HG03280 (cell line): Measurements from ENCODE around the gene UBE2G2.

ENCODE experiments used
- ATAC-seq: cut with Tn5 transposase; IDR thresholded peaks from one replicate; pipeline ENCODE4 v1.9.1; 2021; ENCODE audit warnings: mild to moderate bottlenecking, moderate library complexity; ENCODE audit not compliant: unreplicated experiment

UBE2G2 gene

GRCh38 chr21:44766014-44766817 lies 35.4 kb downstream of the UBE2G2 start:
- ATAC-seq: no peak

DNA sequence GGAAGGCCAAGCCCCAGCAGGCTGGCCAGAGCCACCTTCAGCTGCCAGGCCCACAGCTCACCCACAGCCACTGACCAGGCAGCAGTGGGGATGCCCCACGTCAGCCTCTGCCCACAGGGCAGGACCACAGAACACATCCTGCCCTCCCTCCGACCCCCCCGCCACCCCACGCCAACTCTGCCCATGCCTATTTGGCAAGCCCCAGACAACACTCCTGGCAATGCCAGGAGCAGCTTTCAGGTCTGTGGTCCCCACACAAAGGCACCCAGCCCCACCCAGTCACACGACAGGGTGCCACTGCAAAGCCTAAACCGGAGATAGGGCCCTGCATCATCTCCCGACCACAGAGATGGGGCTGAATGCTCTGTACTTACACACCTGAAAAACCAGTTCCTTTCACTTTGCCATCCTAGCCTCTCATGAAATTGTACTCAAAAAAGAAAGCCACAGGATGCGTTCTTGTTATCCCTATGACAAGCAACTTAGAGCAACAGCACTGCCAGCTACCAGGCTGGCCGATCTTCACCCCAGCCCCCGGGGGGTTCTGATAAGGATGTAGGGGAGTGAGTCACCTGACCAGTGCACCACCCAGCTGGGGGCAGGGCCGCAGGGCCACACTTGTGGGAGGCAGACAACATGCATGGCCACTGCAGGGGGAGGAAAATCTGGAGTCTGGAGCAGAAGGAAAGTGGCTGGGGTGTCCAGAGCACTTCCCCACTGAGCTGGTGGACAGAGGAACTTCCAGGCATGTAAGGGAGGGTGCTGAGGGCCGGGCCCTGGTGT lies 36.2 kb downstream of the UBE2G2 start:
- ATAC-seq: no peak

DNA sequence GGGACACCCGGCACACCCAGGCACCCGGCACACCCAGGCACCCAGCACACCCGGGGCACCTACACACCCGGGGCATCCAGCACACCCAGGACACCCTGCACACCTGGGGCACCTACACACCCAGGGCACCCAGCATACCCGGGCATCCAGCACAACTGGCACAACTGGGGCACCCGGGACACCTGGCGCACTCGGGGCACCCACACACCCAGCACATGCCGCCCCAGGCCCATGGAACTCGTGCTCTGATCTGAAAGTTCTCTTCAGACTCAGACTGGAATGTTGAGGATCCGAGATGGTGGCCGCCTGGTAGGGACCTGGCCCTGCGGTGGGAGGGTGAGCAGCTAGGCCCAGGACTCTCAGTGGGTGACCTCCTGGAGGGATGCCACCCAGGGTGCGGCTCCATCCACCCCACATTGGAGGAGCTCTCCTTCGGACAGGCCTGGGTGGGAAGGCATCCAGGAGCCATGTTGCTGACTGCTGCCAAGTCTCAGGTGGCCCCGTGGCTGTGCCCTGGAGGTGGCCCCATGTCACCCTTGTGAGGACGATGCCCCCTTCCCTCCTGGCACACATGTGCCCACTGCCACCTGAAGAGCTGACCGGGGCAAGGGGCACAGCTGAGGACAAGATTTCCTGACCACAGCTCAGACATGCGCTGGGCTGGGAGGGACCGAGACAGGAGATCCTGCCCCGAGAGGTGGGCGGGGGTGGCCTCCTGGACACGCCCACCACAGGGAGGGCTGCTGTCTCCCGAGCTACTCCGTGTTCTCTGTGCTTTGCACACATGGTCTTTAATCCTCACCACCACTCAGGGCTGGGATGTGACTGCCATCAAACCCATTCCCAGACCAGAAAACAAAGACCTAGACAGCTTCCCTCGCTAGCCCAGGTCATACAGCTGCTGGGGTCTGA lies 37.0 kb downstream of the UBE2G2 start:
- ATAC-seq: no peak

GRCh38 chr21:44763451-44764318 lies 37.9 kb downstream of the UBE2G2 start:
- no peak for ATAC-seq

- ATAC-seq: no peak
Observed at GRCh38 chr21:44763050-44763378, 38.6 kb downstream of the UBE2G2 start.

- no peak for ATAC-seq
Observed at GRCh38 chr21:44762221-44763049, 39.2 kb downstream of the UBE2G2 start.

DNA sequence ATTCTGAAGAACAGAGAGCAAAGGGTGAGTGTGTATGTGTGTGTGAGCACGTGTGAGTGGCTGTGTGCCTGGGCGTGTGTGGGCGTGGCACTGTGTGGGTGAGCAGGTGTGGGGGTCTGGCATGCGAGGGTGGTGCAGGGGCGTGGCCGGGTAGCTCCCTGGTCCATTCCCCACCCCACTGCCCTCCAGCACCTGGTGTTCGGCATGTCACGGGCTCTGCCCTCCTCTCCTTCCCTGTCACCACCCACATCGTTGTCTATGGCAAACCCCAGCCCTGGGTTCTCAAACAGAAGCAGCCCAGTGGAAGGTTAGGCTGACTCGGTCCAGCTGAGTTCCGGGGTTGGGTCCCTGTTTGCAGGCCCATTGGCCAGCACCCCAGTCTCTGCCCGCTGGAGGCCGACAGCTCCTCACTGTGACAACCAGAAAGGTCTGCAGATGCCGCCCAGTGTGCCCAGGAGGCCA lies 39.8 kb downstream of the UBE2G2 start:
- no peak for ATAC-seq

DNA sequence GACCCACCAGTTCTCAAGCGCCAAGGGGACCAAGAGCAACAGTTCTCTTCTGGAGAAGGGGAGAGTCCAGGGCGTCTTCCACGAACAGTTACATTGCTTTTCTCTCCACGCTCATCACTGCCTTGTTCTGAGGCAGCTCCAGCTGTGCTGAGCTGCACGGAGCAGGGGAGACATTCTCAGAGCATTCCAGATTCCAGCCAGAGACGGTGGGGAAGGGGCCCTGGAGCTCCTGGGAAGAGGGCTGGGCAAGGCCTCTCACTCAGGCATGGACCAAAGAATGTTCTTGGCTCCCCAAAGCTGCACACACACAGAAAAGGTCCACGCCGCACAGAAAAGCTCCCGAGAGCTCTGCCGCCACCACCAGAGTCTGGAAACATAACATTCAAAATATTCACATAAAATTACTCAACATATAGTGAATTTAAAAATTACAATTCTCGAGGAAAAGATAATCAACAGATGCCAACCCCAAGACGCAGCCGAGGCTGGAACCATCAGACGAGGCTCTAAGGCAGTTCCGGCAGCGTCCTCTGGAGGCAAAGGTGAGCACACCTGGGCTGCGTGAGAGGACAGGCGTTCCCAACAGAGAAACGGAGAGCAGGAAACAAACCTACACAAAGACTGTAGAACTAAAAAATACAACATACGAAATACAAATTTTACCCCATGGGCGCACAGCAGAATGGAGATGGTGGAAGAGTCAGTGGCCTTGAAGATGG lies 40.5 kb downstream of the UBE2G2 start:
- no peak for ATAC-seq

DNA sequence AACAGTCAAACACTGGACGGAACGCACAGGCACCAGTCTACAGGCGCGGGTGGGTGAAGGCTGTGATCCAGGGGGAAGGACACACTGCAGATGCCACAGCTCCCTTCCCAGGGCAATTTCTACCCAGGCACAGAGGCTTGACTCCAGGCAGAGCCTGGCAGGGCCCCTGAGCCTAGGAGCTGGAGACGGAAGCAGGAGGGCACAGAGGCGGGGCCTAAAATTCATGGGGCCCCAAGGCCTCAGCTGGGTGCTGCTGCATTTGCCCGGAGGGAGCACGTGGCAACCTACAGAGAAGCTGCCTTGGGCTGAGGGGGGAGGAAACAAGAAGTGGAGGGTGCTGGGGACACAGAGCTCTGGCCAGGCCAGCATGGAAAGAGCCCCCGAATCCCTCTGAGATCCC lies 41.2 kb downstream of the UBE2G2 start:
- ATAC-seq: no peak

DNA sequence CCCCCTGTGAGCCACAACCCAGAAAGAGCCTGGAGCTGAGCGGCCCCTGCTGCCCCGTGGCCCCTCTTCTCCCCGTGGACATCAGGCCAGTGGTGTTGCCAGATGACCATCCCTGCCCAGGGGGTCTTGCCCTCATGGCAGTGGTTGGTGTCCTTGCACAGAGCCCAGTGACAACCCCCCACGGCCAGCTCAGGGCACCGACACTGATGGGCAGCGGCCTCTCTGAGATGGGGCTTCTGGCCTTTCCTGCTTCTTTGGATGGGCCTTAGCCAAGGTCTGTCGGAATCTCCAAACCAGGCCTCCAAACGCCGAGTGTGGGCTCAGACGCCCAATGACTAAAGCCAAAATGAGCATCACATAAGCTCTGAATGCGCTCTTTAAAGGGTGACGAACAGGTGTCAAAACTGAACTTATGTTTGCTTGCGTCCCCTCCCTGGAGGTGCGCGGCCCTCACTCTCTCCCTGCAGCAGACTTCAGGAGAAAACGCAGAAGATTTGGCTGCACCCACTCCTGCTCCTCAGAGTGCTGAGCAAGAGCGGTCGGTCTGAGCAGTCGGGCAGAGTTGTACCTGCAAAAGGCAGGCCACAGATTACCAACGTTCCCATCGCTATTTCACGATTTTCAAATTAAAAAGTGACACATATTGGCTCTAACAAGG lies 41.9 kb downstream of the UBE2G2 start:
- ATAC-seq: no peak

DNA sequence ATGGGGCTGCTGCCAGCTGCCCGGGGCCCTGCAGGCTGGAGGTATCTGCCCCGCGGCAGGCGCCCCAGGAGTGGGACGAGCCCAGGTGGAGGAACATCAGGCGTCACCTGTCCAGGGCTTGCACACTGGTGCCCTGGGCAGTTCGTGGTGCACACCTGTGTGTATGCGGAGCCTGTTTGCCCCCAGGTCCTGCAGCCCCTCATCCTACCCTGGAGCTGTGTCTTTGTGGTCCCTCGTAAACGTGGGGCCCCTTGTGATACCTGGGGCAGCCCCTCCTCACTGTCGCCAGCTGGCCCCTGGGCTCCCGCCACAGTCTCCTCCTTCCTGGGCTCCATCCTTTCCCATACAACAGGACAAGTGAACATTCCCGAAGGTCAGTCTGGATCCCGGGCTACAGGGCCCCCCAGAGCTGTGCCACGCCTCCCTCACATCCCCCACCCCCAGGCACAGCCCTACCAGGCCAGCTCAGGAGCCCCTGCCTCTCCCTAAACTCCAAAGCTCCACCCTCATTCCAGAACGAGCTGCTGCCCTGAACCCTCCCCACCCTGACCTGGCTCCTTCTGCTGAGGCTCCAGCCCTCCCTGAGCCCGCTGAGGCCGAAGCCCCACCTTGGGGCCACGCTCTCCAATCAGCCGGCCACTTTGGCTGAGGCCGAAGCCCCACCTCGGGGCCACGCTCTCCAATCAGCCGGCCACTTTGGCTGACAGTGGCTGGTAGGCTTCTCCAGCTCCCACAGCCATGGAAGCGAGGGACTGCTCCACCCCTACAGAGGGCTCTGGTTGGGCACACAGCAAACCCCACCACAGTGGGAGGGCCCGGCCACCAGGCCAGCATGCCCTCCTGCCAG lies 42.6 kb downstream of the UBE2G2 start:
- no peak for ATAC-seq

- no peak for ATAC-seq
Observed at GRCh38 chr21:44758141-44758561, 43.5 kb downstream of the UBE2G2 start.

DNA sequence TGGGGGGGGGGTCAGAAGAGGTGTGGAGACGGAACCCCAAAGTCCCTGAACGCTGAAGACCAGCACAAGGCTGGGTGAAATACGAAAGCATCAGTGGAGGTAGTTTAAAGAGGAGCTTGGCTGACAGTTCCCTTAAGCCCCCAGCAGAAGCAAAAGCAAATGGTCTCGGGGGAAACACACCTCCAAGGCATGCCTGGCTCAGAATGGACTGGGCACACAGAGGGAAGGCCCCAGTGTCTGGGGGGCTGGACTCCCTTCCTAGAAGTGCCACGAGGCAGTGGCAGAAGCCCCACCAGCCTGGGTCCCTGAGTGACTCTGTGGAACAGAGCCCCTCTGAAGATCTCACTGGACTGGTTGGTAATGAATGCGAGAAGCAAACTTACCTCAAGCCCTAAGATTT lies 43.9 kb downstream of the UBE2G2 start:
- no peak for ATAC-seq

- no peak for ATAC-seq
Observed at GRCh38 chr21:44756423-44757185, 45.0 kb downstream of the UBE2G2 start.

DNA sequence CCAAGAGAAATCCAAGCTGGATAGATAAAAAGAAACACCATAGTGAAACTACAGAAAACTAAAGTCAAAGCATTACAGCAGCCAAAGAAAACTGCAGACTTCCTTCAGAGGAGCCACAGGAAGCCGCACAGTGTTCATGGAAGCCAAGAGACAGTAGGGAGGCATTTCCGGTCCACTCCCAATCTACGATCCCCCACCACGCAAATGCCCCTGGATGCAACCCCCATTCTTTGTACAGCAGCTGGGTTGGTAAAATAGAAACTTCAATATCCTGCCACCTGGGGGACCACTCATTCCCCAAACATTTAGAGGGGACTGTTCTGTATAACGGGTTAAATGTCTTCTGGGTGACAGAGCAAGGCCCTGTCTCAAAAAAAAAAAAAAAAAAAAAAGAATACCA lies 46.4 kb downstream of the UBE2G2 start:
- no peak for ATAC-seq

DNA sequence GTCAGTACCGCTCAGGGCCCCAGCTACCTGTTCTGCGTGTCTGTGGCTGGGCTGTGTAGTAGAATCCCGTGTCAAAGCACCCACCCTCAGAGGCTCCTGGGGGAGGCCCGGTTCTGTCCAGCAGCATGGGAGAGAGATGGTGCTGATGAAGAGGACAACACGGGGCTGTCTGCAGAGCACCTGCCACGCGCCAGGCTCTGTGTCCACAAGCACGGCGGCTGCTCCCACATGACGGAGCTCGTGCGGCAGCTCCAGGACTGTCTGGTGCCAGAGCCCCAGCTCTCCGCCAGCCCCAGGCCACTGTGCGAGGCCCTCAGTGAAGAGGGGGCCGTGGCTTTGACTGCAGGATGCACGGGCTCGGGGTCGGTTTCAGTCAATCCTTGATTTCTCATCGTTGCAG lies 48.3 kb downstream of the UBE2G2 start:
- no peak for ATAC-seq
